Measurements from ENCODE around the gene IRX5.

Gene IRX5

DNA sequence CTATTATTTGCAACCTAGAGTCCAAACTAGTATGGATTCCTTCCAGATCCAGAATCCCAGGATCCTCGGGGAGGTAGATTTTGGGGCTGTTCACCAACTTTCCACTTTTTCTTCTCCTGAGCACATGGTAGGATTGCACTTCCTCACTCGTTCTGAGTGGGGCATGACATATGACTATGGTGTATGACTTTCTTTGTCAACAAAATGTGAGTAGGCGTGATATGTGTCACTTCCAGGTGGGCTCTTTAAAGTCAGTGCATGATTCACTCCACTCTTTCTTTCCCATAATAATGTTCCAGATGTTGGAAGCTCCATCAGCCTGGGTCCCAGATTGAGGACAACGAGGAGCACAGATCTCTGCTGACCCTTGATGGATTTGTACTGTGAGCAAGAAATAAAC lies 21.5 kb downstream of the IRX5 start:
- no peaks in the 10 kb centered on the region for H3K4me1 ChIP-seq (ENCODE audit: insufficient read depth, insufficient read length)
- H3K9ac ChIP-seq (ENCODE audit: insufficient read length, low read depth) = no peak overlapping the region
- TF ChIP-seq YY1 (IDR thresholded peaks at IDR 0.05; ENCODE audit: insufficient read depth, insufficient read length) (no peak), ZNF274 (IDR thresholded peaks at IDR 0.05; ENCODE audit: low read depth, low read length) (no peak), SUZ12 (IDR thresholded peaks at IDR 0.05; ENCODE audit: extremely low read depth, insufficient read depth, insufficient read length) (no peak)
- no peaks in the 10 kb centered on the region for H3K9me3 ChIP-seq (ENCODE audit: insufficient read depth, low read length)
- H3K27me3 ChIP-seq (ENCODE audit: insufficient read depth, insufficient read length) = peaks cover 2% of the 10 kb centered on the region
- no peak overlapping the region for H3K4me3 ChIP-seq (ENCODE audit: insufficient read length, low read depth)
- DNase-seq (ENCODE audit: low read depth, low spot score) = no peak
- H3K36me3 ChIP-seq (ENCODE audit: insufficient read depth, insufficient read length, low read length) = no peaks in the 10 kb centered on the region

DNA sequence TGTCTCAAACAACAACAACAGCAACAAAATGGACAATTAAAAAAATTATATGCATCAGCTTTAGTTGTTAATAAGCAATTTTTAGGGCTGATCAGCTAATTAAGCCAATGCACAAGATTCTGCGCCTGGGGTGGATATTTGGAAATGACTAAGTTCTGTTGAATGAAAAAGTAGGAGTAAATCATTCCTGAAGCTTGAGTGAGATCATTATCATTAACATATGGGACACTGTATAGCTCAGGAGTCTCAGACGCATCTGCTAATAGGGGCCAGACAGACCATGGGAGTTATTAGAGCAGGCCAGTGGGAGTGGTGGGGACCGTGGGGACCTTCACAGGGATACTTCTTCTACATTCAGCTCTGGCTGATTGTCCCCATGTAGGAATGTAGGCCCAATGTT lies 22.8 kb downstream of the IRX5 start:
- Histone ChIP-seq H3K27me3 (ENCODE audit: insufficient read depth, insufficient read length) (peaks cover 2% of the 10 kb centered on the region), H3K36me3 (ENCODE audit: insufficient read depth, insufficient read length, low read length) (no peaks in the 10 kb centered on the region), H3K4me3 (ENCODE audit: insufficient read length, low read depth) (no peak overlapping the region), H3K9me3 (ENCODE audit: insufficient read depth, low read length) (no peaks in the 10 kb centered on the region), H3K4me1 (ENCODE audit: insufficient read depth, insufficient read length) (no peaks in the 10 kb centered on the region), H3K9ac (ENCODE audit: insufficient read length, low read depth) (no peak overlapping the region)
- no peak for DNase-seq (ENCODE audit: low read depth, low spot score)
- TF ChIP-seq YY1 (IDR thresholded peaks at IDR 0.05; ENCODE audit: insufficient read depth, insufficient read length) (no peak), SUZ12 (IDR thresholded peaks at IDR 0.05; ENCODE audit: extremely low read depth, insufficient read depth, insufficient read length) (no peak), ZNF274 (IDR thresholded peaks at IDR 0.05; ENCODE audit: low read depth, low read length) (no peak)

DNA sequence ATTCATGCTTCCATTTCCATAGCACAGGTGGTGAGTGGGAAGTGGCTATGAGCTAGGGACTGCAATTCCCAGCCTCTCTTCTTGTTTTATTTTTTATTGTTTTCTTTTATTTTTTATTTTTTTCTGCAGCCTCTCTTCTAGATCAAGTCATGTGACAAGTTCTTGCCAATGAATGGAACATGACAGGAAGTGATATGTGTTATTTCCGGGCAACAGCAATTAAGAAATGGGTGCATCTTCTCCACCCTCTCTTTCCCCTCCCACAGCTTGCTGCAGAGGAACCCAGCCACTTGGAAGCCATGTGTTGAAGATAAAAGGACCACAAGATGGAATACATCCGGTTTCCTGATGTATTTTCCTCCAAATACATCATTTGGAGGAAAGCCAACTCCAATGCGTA lies 23.6 kb downstream of the IRX5 start:
- H3K9ac ChIP-seq (ENCODE audit: insufficient read length, low read depth) = no peak overlapping the region
- H3K36me3 ChIP-seq (ENCODE audit: insufficient read depth, insufficient read length, low read length) = no peaks in the 10 kb centered on the region
- DNase-seq (ENCODE audit: low read depth, low spot score) = no peak
- TF ChIP-seq YY1 (IDR thresholded peaks at IDR 0.05; ENCODE audit: insufficient read depth, insufficient read length) (no peak), ZNF274 (IDR thresholded peaks at IDR 0.05; ENCODE audit: low read depth, low read length) (no peak), SUZ12 (IDR thresholded peaks at IDR 0.05; ENCODE audit: extremely low read depth, insufficient read depth, insufficient read length) (no peak)
- no peaks in the 10 kb centered on the region for H3K4me1 ChIP-seq (ENCODE audit: insufficient read depth, insufficient read length)
- no peaks in the 10 kb centered on the region for H3K9me3 ChIP-seq (ENCODE audit: insufficient read depth, low read length)
- H3K27me3 ChIP-seq (ENCODE audit: insufficient read depth, insufficient read length) = peaks cover 2% of the 10 kb centered on the region
- no peak overlapping the region for H3K4me3 ChIP-seq (ENCODE audit: insufficient read length, low read depth)

DNA sequence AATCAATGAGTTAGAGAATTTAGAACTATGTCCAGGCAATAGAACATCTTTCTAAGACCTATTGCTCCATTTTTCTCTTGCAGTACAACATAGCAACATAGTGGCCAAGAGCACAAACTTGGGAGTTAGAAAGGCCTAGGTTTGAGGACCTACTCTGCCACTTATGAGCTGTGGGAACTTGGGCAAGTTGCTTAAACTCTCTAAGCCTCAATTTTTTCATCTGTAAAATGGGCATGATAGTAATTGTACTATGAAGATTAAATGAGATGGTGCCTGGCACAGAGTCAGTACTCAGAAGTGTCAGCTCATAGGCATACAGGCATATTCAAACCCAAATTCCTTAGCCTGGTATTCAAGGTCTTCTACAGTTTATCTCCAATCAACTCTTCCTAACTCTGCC lies 25.1 kb downstream of the IRX5 start:
- TF ChIP-seq ZNF274 (IDR thresholded peaks at IDR 0.05; ENCODE audit: low read depth, low read length) (no peak), YY1 (IDR thresholded peaks at IDR 0.05; ENCODE audit: insufficient read depth, insufficient read length) (no peak), SUZ12 (IDR thresholded peaks at IDR 0.05; ENCODE audit: extremely low read depth, insufficient read depth, insufficient read length) (no peak)
- Histone ChIP-seq H3K27me3 (ENCODE audit: insufficient read depth, insufficient read length) (no peaks in the 10 kb centered on the region), H3K9ac (ENCODE audit: insufficient read length, low read depth) (no peak overlapping the region), H3K36me3 (ENCODE audit: insufficient read depth, insufficient read length, low read length) (no peaks in the 10 kb centered on the region), H3K9me3 (ENCODE audit: insufficient read depth, low read length) (no peaks in the 10 kb centered on the region), H3K4me3 (ENCODE audit: insufficient read length, low read depth) (no peak overlapping the region), H3K4me1 (ENCODE audit: insufficient read depth, insufficient read length) (no peaks in the 10 kb centered on the region)
- DNase-seq (ENCODE audit: low read depth, low spot score) = no peak

DNA sequence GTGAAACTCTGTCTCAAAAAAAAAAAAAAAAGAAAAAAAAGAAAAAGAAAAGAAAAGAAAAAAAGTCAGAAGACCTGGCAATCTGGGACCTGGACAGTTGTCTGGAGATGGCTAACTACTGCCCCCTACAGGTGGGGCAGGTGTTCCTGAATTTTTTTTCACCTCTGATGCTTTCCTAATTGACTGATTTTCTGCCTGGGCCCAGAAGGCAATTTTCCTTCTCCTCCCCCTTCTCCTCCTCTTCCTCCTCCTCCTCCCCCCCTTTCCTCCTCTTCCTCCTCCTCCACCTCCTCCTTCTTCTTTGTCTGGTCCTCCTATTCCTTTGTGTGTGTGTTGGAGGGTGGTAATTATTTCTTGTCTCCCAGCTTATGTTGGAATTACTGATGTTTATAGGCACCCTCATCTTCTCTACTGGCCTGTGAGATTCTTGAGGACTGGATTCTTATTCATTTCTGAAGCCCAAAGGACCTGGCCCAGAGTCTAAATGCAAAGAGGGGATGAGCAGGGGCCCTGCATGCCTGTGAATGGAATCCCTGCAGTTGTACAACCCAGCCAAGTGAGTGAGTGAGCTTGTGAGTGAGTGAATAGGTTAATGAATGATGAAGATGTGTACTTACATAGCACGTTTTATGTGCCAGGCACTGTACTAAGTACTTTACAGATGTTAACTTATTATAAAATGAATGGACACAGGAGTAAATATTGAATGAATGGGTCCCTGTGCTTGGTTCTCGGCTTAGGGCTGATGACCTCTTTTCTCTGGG lies 26.9 kb downstream of the IRX5 start:
- Histone ChIP-seq H3K9ac (ENCODE audit: insufficient read length, low read depth) (no peak overlapping the region), H3K9me3 (ENCODE audit: insufficient read depth, low read length) (no peaks in the 10 kb centered on the region), H3K27me3 (ENCODE audit: insufficient read depth, insufficient read length) (no peaks in the 10 kb centered on the region), H3K4me3 (ENCODE audit: insufficient read length, low read depth) (no peak overlapping the region), H3K4me1 (ENCODE audit: insufficient read depth, insufficient read length) (no peaks in the 10 kb centered on the region), H3K36me3 (ENCODE audit: insufficient read depth, insufficient read length, low read length) (no peaks in the 10 kb centered on the region)
- TF ChIP-seq SUZ12 (IDR thresholded peaks at IDR 0.05; ENCODE audit: extremely low read depth, insufficient read depth, insufficient read length) (no peak), ZNF274 (IDR thresholded peaks at IDR 0.05; ENCODE audit: low read depth, low read length) (no peak), YY1 (IDR thresholded peaks at IDR 0.05; ENCODE audit: insufficient read depth, insufficient read length) (no peak)
- no peak for DNase-seq (ENCODE audit: low read depth, low spot score)

DNA sequence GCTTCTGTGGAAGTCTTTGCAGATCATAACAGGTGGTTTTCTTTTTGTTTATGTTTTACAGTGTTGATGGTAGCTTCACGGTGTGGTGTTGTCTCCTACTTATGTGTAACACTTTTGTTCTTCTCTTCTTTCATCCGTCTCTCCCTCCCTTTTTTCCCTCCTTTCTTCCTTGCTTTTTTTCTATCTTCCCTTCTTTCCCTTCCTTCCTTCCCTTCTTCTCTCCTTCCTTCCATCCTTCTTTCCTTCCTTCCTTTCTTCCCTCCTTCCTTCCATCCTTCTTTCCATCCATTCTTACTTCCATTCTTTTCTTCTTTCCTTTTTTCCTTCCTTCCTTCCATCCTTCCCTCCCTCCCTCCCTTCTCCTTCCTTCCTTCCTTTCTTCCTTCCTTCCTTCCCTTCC lies 31.4 kb downstream of the IRX5 start:
- no peaks in the 10 kb centered on the region for H3K27me3 ChIP-seq (ENCODE audit: insufficient read depth, insufficient read length)
- no peak overlapping the region for H3K4me3 ChIP-seq (ENCODE audit: insufficient read length, low read depth)
- TF ChIP-seq SUZ12 (IDR thresholded peaks at IDR 0.05; ENCODE audit: extremely low read depth, insufficient read depth, insufficient read length) = no peak
- TF ChIP-seq ZNF274 (IDR thresholded peaks at IDR 0.05; ENCODE audit: low read depth, low read length) = no peak
- TF ChIP-seq YY1 (IDR thresholded peaks at IDR 0.05; ENCODE audit: insufficient read depth, insufficient read length) = no peak
- H3K9me3 ChIP-seq (ENCODE audit: insufficient read depth, low read length) = no peaks in the 10 kb centered on the region
- H3K9ac ChIP-seq (ENCODE audit: insufficient read length, low read depth) = no peak overlapping the region
- H3K36me3 ChIP-seq (ENCODE audit: insufficient read depth, insufficient read length, low read length) = no peaks in the 10 kb centered on the region
- no peak for DNase-seq (ENCODE audit: low read depth, low spot score)
- H3K4me1 ChIP-seq (ENCODE audit: insufficient read depth, insufficient read length) = no peaks in the 10 kb centered on the region

DNA sequence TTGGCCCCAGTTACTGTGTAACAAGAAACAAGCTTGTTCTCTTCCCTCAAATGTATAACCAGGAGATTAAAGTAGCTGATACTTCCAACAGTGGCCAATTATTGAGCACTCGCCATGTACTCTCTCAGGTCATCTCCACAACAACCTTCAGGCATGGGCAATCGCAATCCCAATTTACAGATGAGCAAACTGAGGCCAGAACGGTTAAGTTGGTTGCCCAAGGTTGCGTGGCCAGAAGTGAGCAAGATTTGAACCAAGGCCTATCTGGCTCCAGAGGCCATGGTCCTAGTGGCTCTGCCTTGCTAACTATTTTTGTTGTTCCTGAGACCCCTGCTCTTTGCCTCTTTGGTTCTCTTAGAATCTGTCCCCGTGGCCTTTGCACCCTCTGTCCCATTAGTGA lies 33.6 kb downstream of the IRX5 start:
- no peaks in the 10 kb centered on the region for H3K4me1 ChIP-seq (ENCODE audit: insufficient read depth, insufficient read length)
- H3K9me3 ChIP-seq (ENCODE audit: insufficient read depth, low read length) = no peaks in the 10 kb centered on the region
- H3K4me3 ChIP-seq (ENCODE audit: insufficient read length, low read depth) = no peak overlapping the region
- TF ChIP-seq ZNF274 (IDR thresholded peaks at IDR 0.05; ENCODE audit: low read depth, low read length) (no peak), SUZ12 (IDR thresholded peaks at IDR 0.05; ENCODE audit: extremely low read depth, insufficient read depth, insufficient read length) (no peak), YY1 (IDR thresholded peaks at IDR 0.05; ENCODE audit: insufficient read depth, insufficient read length) (no peak)
- H3K36me3 ChIP-seq (ENCODE audit: insufficient read depth, insufficient read length, low read length) = no peaks in the 10 kb centered on the region
- no peak for DNase-seq (ENCODE audit: low read depth, low spot score)
- no peak overlapping the region for H3K9ac ChIP-seq (ENCODE audit: insufficient read length, low read depth)
- no peaks in the 10 kb centered on the region for H3K27me3 ChIP-seq (ENCODE audit: insufficient read depth, insufficient read length)
